AG04450 (cell line): ENCODE data around the gene RAB8A. TPM values are rescaled to one million over a fixed set of nuclear protein-coding genes. Genes with fewer than 3 reads are reported as not detected.

Source experiments
- CTCF ChIA-PET: fragments of 300-600, 350-600 bp; formaldehyde crosslinking; extraction: SDS; loops from one replicate; lab custom pipeline; 2022; ENCODE audit warnings: antibody characterized with exemption, inconsistent platforms; lab: Charles Lee
- POLR2A ChIA-PET: fragments of 350-600 bp; formaldehyde crosslinking; extraction: SDS; loops from one replicate; lab custom pipeline; 2021; ENCODE audit warnings: antibody characterized with exemption, inconsistent platforms; lab: Yijun Ruan, JAX
- DNase-seq: peaks from one replicate; pipeline ENCODE4 v3.0.0-alpha.2; 2011; ENCODE audit warnings: low read depth, low spot score
- H3K27ac ChIP-seq: one replicate; pipeline ENCODE4 v1.5.1; 2012; ENCODE audit warnings: low read depth, low read length, control low read depth
- H3K27me3 ChIP-seq: one replicate; pipeline ENCODE4 v1.6.0; 2012; ENCODE audit warnings: low read length; ENCODE audit not compliant: control insufficient read depth, insufficient read depth
- H3K4me3 ChIP-seq: 2 replicates; pipeline ENCODE4 v1.5.1; 2011; ENCODE audit warnings: mild to moderate bottlenecking, low read depth, low read length, control low read depth
- H3K9me3 ChIP-seq: 2 replicates; pipeline ENCODE4 v1.5.1; 2012; ENCODE audit warnings: low read length; ENCODE audit not compliant: control insufficient read depth, insufficient read depth
- polyA plus RNA-seq: library from polyadenylated mRNA; depleted of rRNA; stranded (reverse); fragments of >200 nt; gene quantifications from 2 replicates; pipeline ENCODE4 v1.2.3, GENCODE V29; 2011
- TF ChIP-seq, protein P1 (sequence below): IDR thresholded peaks from 2 replicates; pipeline ENCODE4 v1.5.1; 2011; ENCODE audit warnings: low read depth, low read length, control low read depth, inconsistent platforms

Gene RAB8A
- polyA plus RNA-seq, 1 experiment: 109 TPM

GRCh38 chr19:16087940-16088339, 23.7 kb upstream of the RAB8A start:
- Histone ChIP-seq H3K27me3 (no peaks in the 10 kb centered on the region), H3K27ac (peak overlapping the region; percentile 31), H3K9me3 (no peaks in the 10 kb centered on the region), H3K4me3 (no peak overlapping the region)
- DNase-seq: no peak
- ChIA-PET CTCF (no interaction called here), POLR2A (interaction anchor here (0.9 to 3.6 kb wide), 5 partner anchors 9 to 62 kb away, joined by 3 to 30 read pairs (median 7); partner anchors contain the start of gene TPM4)
- TF ChIP-seq, protein P1, sequence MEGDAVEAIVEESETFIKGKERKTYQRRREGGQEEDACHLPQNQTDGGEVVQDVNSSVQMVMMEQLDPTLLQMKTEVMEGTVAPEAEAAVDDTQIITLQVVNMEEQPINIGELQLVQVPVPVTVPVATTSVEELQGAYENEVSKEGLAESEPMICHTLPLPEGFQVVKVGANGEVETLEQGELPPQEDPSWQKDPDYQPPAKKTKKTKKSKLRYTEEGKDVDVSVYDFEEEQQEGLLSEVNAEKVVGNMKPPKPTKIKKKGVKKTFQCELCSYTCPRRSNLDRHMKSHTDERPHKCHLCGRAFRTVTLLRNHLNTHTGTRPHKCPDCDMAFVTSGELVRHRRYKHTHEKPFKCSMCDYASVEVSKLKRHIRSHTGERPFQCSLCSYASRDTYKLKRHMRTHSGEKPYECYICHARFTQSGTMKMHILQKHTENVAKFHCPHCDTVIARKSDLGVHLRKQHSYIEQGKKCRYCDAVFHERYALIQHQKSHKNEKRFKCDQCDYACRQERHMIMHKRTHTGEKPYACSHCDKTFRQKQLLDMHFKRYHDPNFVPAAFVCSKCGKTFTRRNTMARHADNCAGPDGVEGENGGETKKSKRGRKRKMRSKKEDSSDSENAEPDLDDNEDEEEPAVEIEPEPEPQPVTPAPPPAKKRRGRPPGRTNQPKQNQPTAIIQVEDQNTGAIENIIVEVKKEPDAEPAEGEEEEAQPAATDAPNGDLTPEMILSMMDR: no peak

- TF ChIP-seq, protein P1: peak; percentile 39
- POLR2A ChIA-PET: interaction anchor here (0.6 to 2.0 kb wide), 6 partner anchors 8 to 63 kb away, joined by 3 to 11 read pairs (median 6); partner anchors contain the start of gene TPM4
- Histone ChIP-seq H3K9me3 (no peaks in the 10 kb centered on the region), H3K27me3 (no peaks in the 10 kb centered on the region), H3K4me3 (no peak overlapping the region), H3K27ac (peak overlapping the region; percentile 31)
- no peak for DNase-seq
- CTCF ChIA-PET: interaction anchor here (1.8 kb wide), 1 partner anchor 47 kb away, joined by 4 read pairs; no protein-coding TSS in a partner anchor
These were observed 23.2 kb upstream of the RAB8A start for GRCh38 chr19:16088351-16089009.

DNA sequence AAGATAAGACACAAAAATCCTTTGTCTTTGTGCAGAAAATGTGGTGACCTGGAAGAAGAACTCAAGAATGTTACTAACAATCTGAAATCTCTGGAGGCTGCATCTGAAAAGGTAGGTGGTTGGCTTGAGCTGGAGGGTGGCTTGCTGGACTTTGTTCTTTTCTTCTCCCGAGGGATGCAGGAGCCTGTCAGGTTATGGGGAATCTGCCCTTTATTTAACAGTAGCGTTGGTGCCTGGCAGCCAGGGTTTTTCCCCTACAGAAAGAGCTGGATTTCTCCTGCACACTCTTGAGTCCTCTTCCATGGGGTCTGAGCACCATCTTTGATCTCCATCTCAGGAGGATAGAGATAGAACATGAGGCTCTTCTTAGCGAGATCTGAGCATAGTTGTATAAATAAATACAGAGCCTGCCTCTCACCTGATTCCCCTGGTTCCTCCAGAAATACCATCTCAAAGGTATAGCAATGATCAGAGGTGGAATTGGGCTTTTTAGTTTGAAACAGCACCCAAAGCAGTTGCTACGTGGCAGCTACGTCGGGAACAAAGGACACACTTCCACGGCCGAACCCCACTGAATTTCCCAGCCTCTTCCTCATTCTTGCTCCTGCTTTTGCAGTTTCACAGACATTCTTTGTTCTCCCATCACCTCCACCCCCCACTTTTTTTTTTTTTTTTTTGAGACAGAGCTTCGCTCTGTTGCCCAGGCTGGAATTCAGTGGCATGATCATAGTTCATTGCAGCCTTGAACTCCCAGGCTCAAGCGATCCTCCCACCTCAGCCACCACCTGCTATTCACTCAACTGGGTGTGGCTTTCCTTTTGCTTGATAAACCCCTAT, 22.5 kb upstream of the RAB8A start:
- Histone ChIP-seq H3K9me3 (no peaks in the 10 kb centered on the region), H3K27ac (no peak overlapping the region), H3K27me3 (no peaks in the 10 kb centered on the region), H3K4me3 (no peak overlapping the region)
- ChIA-PET POLR2A (interaction anchor here (0.5 to 2.0 kb wide), 8 partner anchors 8 to 102 kb away, joined by 3 to 11 read pairs (median 5); partner anchors contain the start of gene TPM4), CTCF (interaction anchor here (1.8 kb wide), 1 partner anchor 47 kb away, joined by 4 read pairs; no protein-coding TSS in a partner anchor)
- DNase-seq: no peak
- TF ChIP-seq, protein P1: no peak; the same call in 1 of the 2 replicates

DNA sequence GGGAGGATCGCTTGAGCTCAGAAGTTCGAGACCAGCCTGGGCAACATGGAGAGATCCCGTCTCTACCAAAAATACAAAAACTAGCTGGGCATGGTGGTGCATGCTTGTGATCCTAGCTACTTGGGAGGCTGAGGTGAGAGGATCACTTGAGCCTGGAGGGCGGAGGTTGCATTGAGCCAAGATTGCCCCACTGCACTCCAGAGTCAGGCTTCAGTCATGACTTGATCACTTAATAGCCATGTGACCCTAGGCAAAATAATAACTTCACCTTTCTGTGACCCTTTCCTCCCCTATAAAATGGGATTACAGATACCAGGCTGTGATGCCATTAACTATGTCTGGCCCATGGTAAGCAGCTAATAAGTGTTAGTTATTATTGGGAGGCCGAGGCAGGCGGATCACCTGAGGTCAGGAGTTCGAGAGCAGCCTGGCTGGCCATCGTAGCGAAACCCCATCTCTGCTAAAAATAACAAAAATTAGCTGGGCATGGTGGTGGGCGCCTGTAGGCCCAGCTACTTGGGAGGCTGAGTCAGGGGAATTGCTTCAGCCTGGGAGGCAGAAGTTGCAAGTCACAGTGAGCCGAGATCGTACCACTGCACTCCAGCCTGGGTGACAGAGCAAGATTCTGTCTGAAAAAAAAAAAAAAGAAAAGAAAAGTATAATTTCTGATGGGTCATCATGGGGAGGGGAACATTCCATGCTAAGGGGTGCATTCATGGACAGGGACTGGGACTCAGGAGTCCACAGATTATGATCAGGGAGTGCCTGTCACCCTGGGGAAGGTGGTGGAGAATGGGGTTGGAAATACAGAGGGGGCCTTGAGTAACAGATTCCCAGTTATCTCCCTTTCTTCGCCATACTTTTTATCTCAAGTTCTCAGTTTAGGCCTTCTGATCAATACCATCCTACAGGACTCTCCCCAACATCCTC, 19.9 kb upstream of the RAB8A start:
- no peaks in the 10 kb centered on the region for H3K27me3 ChIP-seq
- DNase-seq: no peak
- H3K27ac ChIP-seq: peak overlapping the region; percentile 65
- CTCF ChIA-PET: interaction anchor here (0.5 to 1.3 kb wide), 3 partner anchors 20 to 90 kb away, joined by 3 to 5 read pairs (median 3); partner anchors contain the start of gene RAB8A
- TF ChIP-seq, protein P1: no peak
- no peaks in the 10 kb centered on the region for H3K9me3 ChIP-seq
- no peak overlapping the region for H3K4me3 ChIP-seq
- POLR2A ChIA-PET: interaction anchor here (0.7 to 1.6 kb wide), 4 partner anchors 9 to 94 kb away, joined by 3 to 5 read pairs (median 4); partner anchors contain the start of genes FAM32A and TPM4
